K562 (cell line): Measurements from ENCODE around the gene SAMD11. TPM values are rescaled to one million over a fixed set of nuclear protein-coding genes. Genes with fewer than 3 reads are reported as not detected.

Source experiments
- DPF2 ChIP-seq: fragments of 450-650 bp; IDR thresholded peaks from 2 replicates; pipeline ENCODE4 v1.6.1; 2016
- GATAD2A ChIP-seq: fragments of 450-650 bp; IDR thresholded peaks from 2 replicates; pipeline ENCODE4 v1.6.1; 2017
- HDAC3 ChIP-seq: fragments of 450-650 bp; IDR thresholded peaks from 2 replicates; pipeline ENCODE4 v1.6.1; 2018; ENCODE audit warnings: borderline replicate concordance, mild to moderate bottlenecking, moderate library complexity; ENCODE audit not compliant: partially characterized antibody
- HDAC8 ChIP-seq: fragments of 450-650 bp; IDR thresholded peaks from 2 replicates; pipeline ENCODE4 v1.6.1; 2016; ENCODE audit warnings: mild to moderate bottlenecking, missing genetic modification characterization, moderate library complexity, missing compliant biosample characterization
- HINFP ChIP-seq: fragments of 450-650 bp; conservative IDR thresholded peaks from 2 replicates; pipeline ENCODE4 v1.6.1; 2016; ENCODE audit warnings: missing genetic modification characterization, low read depth, mild to moderate bottlenecking, control low read depth, missing compliant biosample characterization
- KAT7 ChIP-seq: sonication (generic); formaldehyde crosslinking; IDR thresholded peaks from 2 replicates; pipeline ENCODE4 v1.8.0; 2022; ENCODE audit warnings: missing genetic modification reagents, mild to moderate bottlenecking, borderline replicate concordance
- LCOR ChIP-seq: sonication (generic); formaldehyde crosslinking; IDR thresholded peaks from 2 replicates; pipeline ENCODE4 v1.8.0; 2022; ENCODE audit warnings: mild to moderate bottlenecking, missing genetic modification reagents
- MYNN ChIP-seq, 2 experiments: sonication (generic); formaldehyde crosslinking in 1 of 2; IDR thresholded peaks; 2 replicates each; pipeline versions ENCODE4 v1.5.0 to v1.6.1; 2016 to 2020; ENCODE audit warnings: antibody characterized with exemption in 1 of 2, missing genetic modification reagents in 1 of 2
- NCOR1 ChIP-seq: fragments of 450-650 bp; IDR thresholded peaks from 2 replicates; pipeline ENCODE4 v1.6.1; 2016; ENCODE audit warnings: mild to moderate bottlenecking, moderate library complexity
- SAFB ChIP-seq: fragments of 200-400 bp; formaldehyde crosslinking; IDR thresholded peaks from 2 replicates; pipeline ENCODE4 v1.6.1; 2017; ENCODE audit warnings: low read depth, low read length, borderline replicate concordance
- SAFB2 ChIP-seq: fragments of 200-400 bp; formaldehyde crosslinking; IDR thresholded peaks from 2 replicates; pipeline ENCODE4 v1.6.1; 2018; ENCODE audit warnings: borderline replicate concordance, low read length, low read depth, moderate library complexity; ENCODE audit not compliant: severe bottlenecking
- SAP30 ChIP-seq: fragments of 200-600 bp; sonication (generic); IDR thresholded peaks from 2 replicates; pipeline ENCODE4 v1.6.1; 2012; ENCODE audit warnings: borderline replicate concordance, low read depth, mild to moderate bottlenecking, moderate library complexity, low read length, control low read depth, inconsistent platforms; ENCODE audit not compliant: insufficient read depth, poor library complexity, severe bottlenecking
- SETDB1 ChIP-seq: IDR thresholded peaks from one replicate; pipeline ENCODE4 v1.6.1; 2012; ENCODE audit warnings: low read length, control low read depth, inconsistent platforms
- SMARCE1 ChIP-seq: fragments of 450-650 bp; IDR thresholded peaks from 2 replicates; pipeline ENCODE4 v1.7.1; 2016; ENCODE audit warnings: mild to moderate bottlenecking
- XRCC4 ChIP-seq: IDR thresholded peaks from one replicate; pipeline ENCODE4 v1.6.1; 2011; ENCODE audit not compliant: insufficient read depth, insufficient read length; ENCODE audit errors: extremely low read depth
- ZBTB17 ChIP-seq: fragments of 450-650 bp; formaldehyde crosslinking; IDR thresholded peaks from 2 replicates; pipeline ENCODE4 v1.4.0; 2020; ENCODE audit warnings: mild to moderate bottlenecking
- ZNF165 ChIP-seq: fragments of 250-450 bp; sonication (Bioruptor Pico); IDR thresholded peaks from 2 replicates; pipeline ENCODE4 v1.4.0; 2020; ENCODE audit warnings: borderline replicate concordance
- ZNF174 ChIP-seq: fragments of 250-450 bp; sonication (Bioruptor Pico); IDR thresholded peaks from 2 replicates; pipeline ENCODE4 v1.4.0; 2020; ENCODE audit warnings: mild to moderate bottlenecking
- ZNF639 ChIP-seq, 2 experiments: fragments of 200-800 bp in 1 of 2; sonication (Bioruptor generic) in 1 of 2; sonication (generic) in 1 of 2; formaldehyde crosslinking in 1 of 2; IDR thresholded peaks in 1 of 2; conservative IDR thresholded peaks in 1 of 2; 2 replicates each; pipeline versions ENCODE4 v1.5.0 to v1.6.1; 2016 to 2020; ENCODE audit warnings: missing compliant biosample characterization in 1 of 2, missing genetic modification characterization in 1 of 2, missing genetic modification reagents in 1 of 2
- ZNF699 ChIP-seq: fragments of 250-450 bp; sonication (Bioruptor Pico); IDR thresholded peaks from 2 replicates; pipeline ENCODE4 v1.8.0; 2021; ENCODE audit warnings: mild to moderate bottlenecking, moderate library complexity; ENCODE audit not compliant: insufficient replicate concordance
- polyA plus RNA-seq, 8 experiments: library from polyadenylated mRNA; depleted of rRNA in 4 of 8; stranded (reverse) in 5 of 8; unstranded in 3 of 8; fragments of >200 nt; fragmentation: Nextera tagmentation in 2 of 8; fragmentation: Illumina TruSeq in 1 of 8; extraction: Ambion mirVana in 2 of 8; extraction: Trizol in 1 of 8; gene quantifications; 2 replicates each; pipeline versions ENCODE4 v1.2.1 to v1.2.3, GENCODE V29; 2011 to 2014; ENCODE audit warnings: inconsistent platforms in 1 of 8, missing spikeins in 1 of 8
- total RNA-seq, 7 experiments: library from RNA; depleted of rRNA in 6 of 7; stranded (reverse); fragments of >200 nt in 6 of 7; fragmentation: Illumina TruSeq in 2 of 7; extraction: Trizol in 2 of 7; gene quantifications; 2 replicates each; pipeline versions ENCODE4 v1.2.1 to v1.2.3, GENCODE V29; 2011 to 2021; ENCODE audit warnings: low replicate concordance in 1 of 7
- TF ChIP-seq, protein P1 (sequence below), 3 experiments: IDR thresholded peaks in 2 of 3; conservative IDR thresholded peaks in 1 of 3; 2 replicates each; pipeline ENCODE4 v1.5.1; 2011 to 2012; ENCODE audit warnings: low read length in 3 of 3, mild to moderate bottlenecking in 3 of 3, control low read depth in 2 of 3, improper control_type of control experiment in 1 of 3, inconsistent platforms in 1 of 3, low read depth in 1 of 3, mixed read lengths in 1 of 3, moderate library complexity in 1 of 3; ENCODE audit not compliant: insufficient read depth in 2 of 3
- TF ChIP-seq, protein P2 (sequence below): sonication (generic); formaldehyde crosslinking; IDR thresholded peaks from 2 replicates; pipeline ENCODE4 v1.8.1; 2022; ENCODE audit warnings: missing genetic modification reagents

Gene SAMD11
- total and polyA plus RNA-seq, 9 of the 15 experiments (the other 6 are each of a cell fraction or from before 2014, with no cell fraction given), result 0.07 to 0.82 (median 0.11) TPM; not detected in 2

DNA sequence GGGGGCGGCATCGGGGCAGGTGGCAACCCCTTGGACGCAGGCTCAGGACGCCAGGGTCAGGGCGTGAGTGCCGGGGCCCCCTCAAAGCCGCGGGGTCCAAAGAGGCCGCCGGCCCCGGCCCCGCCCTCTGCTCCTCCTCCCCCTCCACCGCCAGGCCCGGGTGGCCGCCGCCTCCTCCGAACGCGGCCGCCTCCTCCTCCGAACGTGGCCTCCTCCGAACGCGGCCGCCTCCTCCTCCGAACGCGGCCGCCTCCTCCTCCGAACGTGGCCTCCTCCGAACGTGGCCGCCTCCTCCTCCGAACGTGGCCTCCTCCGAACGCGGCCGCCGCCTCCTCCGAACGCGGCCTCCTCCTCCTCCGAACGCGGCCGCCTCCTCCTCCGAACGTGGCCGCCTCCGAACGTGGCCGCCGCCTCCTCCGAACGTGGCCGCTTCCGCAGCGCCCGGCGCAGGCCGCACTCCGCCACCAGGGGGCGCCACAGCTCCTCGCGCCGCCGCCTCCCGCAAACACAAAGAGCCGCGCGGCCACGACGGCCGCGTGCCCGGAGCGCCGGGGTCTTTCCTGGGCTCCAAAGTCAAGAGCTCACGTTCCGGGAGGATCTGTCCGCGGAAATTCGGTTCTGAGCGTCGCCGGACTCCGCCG is 19.3 kb upstream of the SAMD11 start (continued):
- peak; percentile 29; the same call in 1 of the 2 replicates for TF ChIP-seq KAT7 (CRISPR knock-in tag)
- TF ChIP-seq, protein P1, sequence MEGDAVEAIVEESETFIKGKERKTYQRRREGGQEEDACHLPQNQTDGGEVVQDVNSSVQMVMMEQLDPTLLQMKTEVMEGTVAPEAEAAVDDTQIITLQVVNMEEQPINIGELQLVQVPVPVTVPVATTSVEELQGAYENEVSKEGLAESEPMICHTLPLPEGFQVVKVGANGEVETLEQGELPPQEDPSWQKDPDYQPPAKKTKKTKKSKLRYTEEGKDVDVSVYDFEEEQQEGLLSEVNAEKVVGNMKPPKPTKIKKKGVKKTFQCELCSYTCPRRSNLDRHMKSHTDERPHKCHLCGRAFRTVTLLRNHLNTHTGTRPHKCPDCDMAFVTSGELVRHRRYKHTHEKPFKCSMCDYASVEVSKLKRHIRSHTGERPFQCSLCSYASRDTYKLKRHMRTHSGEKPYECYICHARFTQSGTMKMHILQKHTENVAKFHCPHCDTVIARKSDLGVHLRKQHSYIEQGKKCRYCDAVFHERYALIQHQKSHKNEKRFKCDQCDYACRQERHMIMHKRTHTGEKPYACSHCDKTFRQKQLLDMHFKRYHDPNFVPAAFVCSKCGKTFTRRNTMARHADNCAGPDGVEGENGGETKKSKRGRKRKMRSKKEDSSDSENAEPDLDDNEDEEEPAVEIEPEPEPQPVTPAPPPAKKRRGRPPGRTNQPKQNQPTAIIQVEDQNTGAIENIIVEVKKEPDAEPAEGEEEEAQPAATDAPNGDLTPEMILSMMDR (IDR thresholded peaks at IDR 0.05 in 2 of 3, conservative IDR thresholded peaks at IDR 0.05 in 1 of 3; ENCODE audit: insufficient read depth in 2 of 3, low read depth in 1 of 3, low read length in 3 of 3), result peak; percentile 83 to 96 (median 93)
- TF ChIP-seq SMARCE1, result no peak
- TF ChIP-seq SAFB2, result no peak
- no peak for TF ChIP-seq ZNF699 (CRISPR knock-in tag)
- TF ChIP-seq NCOR1, result peak; percentile 16; the same call in 1 of the 2 replicates
- no peak for TF ChIP-seq LCOR (CRISPR knock-in tag)
- peak; percentile 77 for TF ChIP-seq SAFB
- no peak for TF ChIP-seq ZNF174 (CRISPR knock-in tag)
- TF ChIP-seq ZNF165 (CRISPR knock-in tag), result no peak
- TF ChIP-seq HINFP (tag), result no peak
- TF ChIP-seq MYNN (IDR thresholded peaks at IDR 0.05), result no peak
- no peak for TF ChIP-seq MYNN (CRISPR knock-in tag; IDR thresholded peaks at IDR 0.05)
- TF ChIP-seq DPF2, result no peak
- no peak for TF ChIP-seq SETDB1
- no peak for TF ChIP-seq XRCC4
- TF ChIP-seq GATAD2A, result 0 out of 2 replicates have a peak, but pooled peaks have one; percentile 50
- TF ChIP-seq, protein P2, sequence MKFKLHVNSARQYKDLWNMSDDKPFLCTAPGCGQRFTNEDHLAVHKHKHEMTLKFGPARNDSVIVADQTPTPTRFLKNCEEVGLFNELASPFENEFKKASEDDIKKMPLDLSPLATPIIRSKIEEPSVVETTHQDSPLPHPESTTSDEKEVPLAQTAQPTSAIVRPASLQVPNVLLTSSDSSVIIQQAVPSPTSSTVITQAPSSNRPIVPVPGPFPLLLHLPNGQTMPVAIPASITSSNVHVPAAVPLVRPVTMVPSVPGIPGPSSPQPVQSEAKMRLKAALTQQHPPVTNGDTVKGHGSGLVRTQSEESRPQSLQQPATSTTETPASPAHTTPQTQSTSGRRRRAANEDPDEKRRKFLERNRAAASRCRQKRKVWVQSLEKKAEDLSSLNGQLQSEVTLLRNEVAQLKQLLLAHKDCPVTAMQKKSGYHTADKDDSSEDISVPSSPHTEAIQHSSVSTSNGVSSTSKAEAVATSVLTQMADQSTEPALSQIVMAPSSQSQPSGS (CRISPR knock-in tag), result peak; percentile 58; the same call in 1 of the 2 replicates
- no peak for TF ChIP-seq ZBTB17
- TF ChIP-seq HDAC8 (tag), result no peak
- TF ChIP-seq HDAC3, result no peak
- peak in 1 of 2 experiments; percentile 79; a peak in 2 of 4 replicates for TF ChIP-seq ZNF639 (CRISPR knock-in tag; conservative IDR thresholded peaks at IDR 0.05 in 1 of 2, IDR thresholded peaks at IDR 0.05 in 1 of 2)
- no peak for TF ChIP-seq SAP30
